SK-N-SH treated with all-trans-retinoic acid at 6 μM for 48 hours (cell line): ENCODE data around the gene FRRS1.

Experiments
- ESRRG ChIP-seq: fragments of 250-450 bp; sonication (Bioruptor Pico); IDR thresholded peaks from 2 replicates; pipeline ENCODE4 v1.6.1; 2021; ENCODE audit warnings: mild to moderate bottlenecking
- ZNF565 ChIP-seq: fragments of 450-650 bp; formaldehyde crosslinking; conservative IDR thresholded peaks from 2 replicates; pipeline ENCODE4 v1.5.0; 2020; ENCODE audit warnings: low read depth, mild to moderate bottlenecking, moderate library complexity
- TF ChIP-seq, protein P1 (sequence below): fragments of 250-450 bp; sonication (Bioruptor Pico); IDR thresholded peaks from 2 replicates; pipeline ENCODE4 v1.8.0; 2020; ENCODE audit warnings: mild to moderate bottlenecking, moderate library complexity, borderline replicate concordance

DNA sequence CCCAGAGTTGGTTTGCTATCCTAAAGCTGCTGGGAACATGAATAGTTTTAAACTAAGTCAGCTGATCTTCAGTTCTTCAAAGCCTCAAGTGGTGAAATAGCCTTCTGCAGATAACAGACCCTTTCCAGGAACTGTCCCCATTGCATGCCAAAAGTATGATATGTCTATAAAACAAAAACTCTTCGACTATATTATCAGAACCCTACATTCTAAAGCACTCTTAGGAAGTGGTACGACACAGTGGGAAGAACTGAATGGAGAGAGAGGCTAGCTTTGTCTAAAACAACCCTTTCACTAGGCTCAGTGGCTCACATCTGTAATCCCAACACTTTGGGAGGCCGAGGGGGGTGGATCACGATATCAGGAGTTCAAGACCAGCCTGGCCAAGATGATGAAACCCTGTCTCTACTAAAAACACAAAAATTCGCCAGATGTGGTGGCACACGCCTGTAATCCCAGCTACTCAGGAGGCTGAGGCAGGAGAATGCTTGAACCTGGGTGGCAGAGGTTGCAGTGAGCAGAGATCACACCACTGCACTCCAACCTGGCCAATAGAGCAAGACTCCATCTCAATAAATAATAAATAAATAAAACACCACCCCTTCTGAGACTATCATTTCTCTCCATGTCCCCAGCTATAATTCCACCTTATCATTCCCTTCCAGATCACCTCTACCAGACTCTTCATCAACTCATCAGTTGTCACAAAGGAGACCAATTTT is 2.2 kb upstream of the FRRS1 start:
- TF ChIP-seq, protein P1, sequence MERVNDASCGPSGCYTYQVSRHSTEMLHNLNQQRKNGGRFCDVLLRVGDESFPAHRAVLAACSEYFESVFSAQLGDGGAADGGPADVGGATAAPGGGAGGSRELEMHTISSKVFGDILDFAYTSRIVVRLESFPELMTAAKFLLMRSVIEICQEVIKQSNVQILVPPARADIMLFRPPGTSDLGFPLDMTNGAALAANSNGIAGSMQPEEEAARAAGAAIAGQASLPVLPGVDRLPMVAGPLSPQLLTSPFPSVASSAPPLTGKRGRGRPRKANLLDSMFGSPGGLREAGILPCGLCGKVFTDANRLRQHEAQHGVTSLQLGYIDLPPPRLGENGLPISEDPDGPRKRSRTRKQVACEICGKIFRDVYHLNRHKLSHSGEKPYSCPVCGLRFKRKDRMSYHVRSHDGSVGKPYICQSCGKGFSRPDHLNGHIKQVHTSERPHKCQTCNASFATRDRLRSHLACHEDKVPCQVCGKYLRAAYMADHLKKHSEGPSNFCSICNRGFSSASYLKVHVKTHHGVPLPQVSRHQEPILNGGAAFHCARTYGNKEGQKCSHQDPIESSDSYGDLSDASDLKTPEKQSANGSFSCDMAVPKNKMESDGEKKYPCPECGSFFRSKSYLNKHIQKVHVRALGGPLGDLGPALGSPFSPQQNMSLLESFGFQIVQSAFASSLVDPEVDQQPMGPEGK (CRISPR knock-in tag): no peak
- no peak for TF ChIP-seq ESRRG
- TF ChIP-seq ZNF565 (CRISPR knock-in tag): no peak
